Sigmoid colon (tissue), 7 donors: ENCODE measurements around the gene KCNAB3. TPM values are rescaled to one million over a fixed set of nuclear protein-coding genes. Genes with fewer than 3 reads are reported as not detected.
A peak's percentile ranks its signal among the peaks of the same experiment; 100 is the strongest.

Experiments
- DNase-seq: peaks from one replicate; pipeline ENCODE4 v3.0.0-alpha.2; 2019
- H3K27ac ChIP-seq, 4 donors: fragments of 200-600 bp; sonication (generic); one replicate each; pipeline ENCODE4 v1.5.1; 2016 to 2019; ENCODE audit warnings: mild to moderate bottlenecking in 1 of 4
- H3K27me3 ChIP-seq, 3 donors: fragments of 200-600 bp; sonication (generic); one replicate each; pipeline ENCODE4 v1.5.1; 2019; ENCODE audit warnings: mild to moderate bottlenecking in 1 of 3
- H3K36me3 ChIP-seq, 4 donors: fragments of 200-600 bp; sonication (generic); one replicate each; pipeline ENCODE4 v1.5.1; 2016 to 2019
- H3K4me1 ChIP-seq, 4 donors: fragments of 200-600 bp; sonication (generic); one replicate each; pipeline ENCODE4 v1.5.1; 2017 to 2019
- H3K4me3 ChIP-seq, 4 donors: fragments of 200-600 bp; sonication (generic); one replicate each; pipeline ENCODE4 v1.5.1; 2017 to 2019; ENCODE audit warnings: mild to moderate bottlenecking in 2 of 4, moderate library complexity in 1 of 4
- H3K9me3 ChIP-seq, 4 donors: fragments of 200-600 bp in 3 of 4; sonication (generic) in 3 of 4; one replicate each; pipeline versions ENCODE4 v1.5.1 to v1.6.1; 2013 to 2019
- EP300 ChIP-seq, 4 donors: sonication (generic); formaldehyde crosslinking; IDR thresholded peaks; one replicate each; pipeline ENCODE4 v1.6.1; 2017; ENCODE audit warnings: antibody characterized with exemption in 4 of 4
- POLR2A ChIP-seq, 2 donors: fragments of 450-650 bp; IDR thresholded peaks; one replicate each; pipeline ENCODE4 v1.6.1; 2016; ENCODE audit warnings: antibody characterized with exemption in 2 of 2, mild to moderate bottlenecking in 2 of 2, moderate library complexity in 2 of 2
- POLR2AphosphoS5 ChIP-seq, 4 donors: sonication (generic); formaldehyde crosslinking; IDR thresholded peaks; one replicate each; pipeline ENCODE4 v1.6.1; 2017; ENCODE audit warnings: antibody characterized with exemption in 4 of 4
- WGBS, 2 donors: extraction: QIAGEN DNeasy Blood & Tissue Kit; methylation state at CpG; one replicate each; pipeline ENCODE4 v1.1.7; 2013; 5-methylcytosine and 5-hydroxymethylcytosine counted together
- intact Hi-C: fragments of 100-400 bp; cut with DNase I; formaldehyde crosslinking; loops from one replicate; pipeline ENCODE4 v1.15.1; 2023
- polyA plus RNA-seq, 3 donors: library from polyadenylated mRNA; stranded (reverse); fragments of 200-250 nt; gene quantifications; one replicate each; pipeline ENCODE4 v1.2.3, GENCODE V29; 2013
- total RNA-seq, 4 donors: library from RNA; depleted of rRNA; stranded (reverse); fragments of >200 nt; gene quantifications; one replicate each; pipeline ENCODE4 v1.1.0, GENCODE V29; 2016
- TF ChIP-seq, protein P1 (sequence below), 4 experiments: fragments of 450-650 bp in 3 of 4; fragments of 200-600 bp in 1 of 4; IDR thresholded peaks; one replicate each; pipeline ENCODE4 v1.5.1; 2016 to 2019; ENCODE audit warnings: antibody characterized with exemption in 4 of 4, mild to moderate bottlenecking in 3 of 4, moderate library complexity in 2 of 4
- donor health status: healthy with polysubstance abuse.
- donor health status: Bipolar disorder and iron deficiency.
- donor health status: healthy.

The KCNAB3 gene
- total and polyA plus RNA-seq, 7 donors: 0.54 to 5.5 (median 0.68) TPM; not detected in 1

DNA sequence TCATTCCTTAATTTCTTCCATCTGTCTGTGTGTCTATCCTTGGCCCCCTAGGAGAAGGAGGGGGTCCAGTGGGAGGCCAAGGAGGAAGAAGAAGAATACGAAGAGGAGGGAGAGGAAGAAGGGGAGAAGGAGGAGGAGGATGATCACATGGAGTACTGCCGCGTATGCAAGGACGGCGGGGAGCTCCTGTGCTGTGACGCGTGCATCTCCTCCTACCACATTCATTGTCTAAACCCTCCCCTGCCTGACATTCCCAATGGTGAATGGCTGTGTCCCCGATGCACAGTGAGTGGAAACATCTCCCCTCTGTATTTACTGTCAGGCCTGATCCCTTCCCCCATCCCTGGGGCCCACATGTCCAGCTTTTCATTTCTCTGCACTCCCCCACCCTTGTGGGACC, 34.8 kb downstream of the KCNAB3 start:
- TF ChIP-seq EP300 (IDR thresholded peaks at IDR 0.05) (no peak), POLR2A (IDR thresholded peaks at IDR 0.05) (no peak)
- intact Hi-C loops: loop anchor here (10.0 kb wide), 1 partner anchor 70 kb away; no protein-coding TSS in a partner anchor
- no peaks in the 10 kb centered on the region for H3K27me3 ChIP-seq
- WGBS, 2 donors: 92 to 93% methylated on average over 8 of the region's 8 CpGs
- H3K27ac ChIP-seq: no peak overlapping the region
- peaks cover 24 to 96% (median 76%) of the 10 kb centered on the region in 4 donors for H3K36me3 ChIP-seq
- no peak overlapping the region for H3K4me3 ChIP-seq
- H3K9me3 ChIP-seq: no peaks in the 10 kb centered on the region
- H3K4me1 ChIP-seq: peaks cover 0 to 12% (median 7%) of the 10 kb centered on the region in 4 donors
- DNase-seq: peak; percentile 40

DNA sequence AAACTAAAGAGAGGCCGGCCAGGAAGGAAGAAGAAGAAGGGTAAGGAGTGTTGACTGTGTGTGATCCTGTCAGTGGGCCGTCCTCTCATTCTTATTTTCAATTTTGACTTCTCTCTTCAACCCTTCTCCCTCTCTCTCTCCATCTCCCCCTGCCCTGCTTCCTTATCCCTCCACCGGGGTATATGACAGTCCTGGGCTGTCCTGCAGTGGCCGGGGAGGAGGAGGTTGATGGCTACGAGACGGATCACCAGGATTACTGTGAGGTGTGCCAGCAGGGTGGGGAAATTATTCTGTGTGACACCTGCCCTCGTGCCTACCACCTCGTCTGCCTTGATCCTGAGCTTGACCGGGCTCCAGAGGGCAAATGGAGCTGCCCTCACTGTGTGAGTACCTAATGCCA, 35.4 kb downstream of the KCNAB3 start:
- no peak overlapping the region for H3K4me3 ChIP-seq
- no peak overlapping the region for H3K27ac ChIP-seq
- H3K27me3 ChIP-seq: no peaks in the 10 kb centered on the region
- peaks cover 19 to 89% (median 71%) of the 10 kb centered on the region in 4 donors for H3K36me3 ChIP-seq
- 88 to 94% methylated on average over 9 of the region's 9 CpGs for WGBS, 2 donors
- H3K9me3 ChIP-seq: no peaks in the 10 kb centered on the region
- DNase-seq: no peak
- peaks cover 0 to 18% (median 13%) of the 10 kb centered on the region in 4 donors for H3K4me1 ChIP-seq
- TF ChIP-seq POLR2AphosphoS5 (IDR thresholded peaks at IDR 0.05) (no peak), EP300 (IDR thresholded peaks at IDR 0.05) (no peak), POLR2A (IDR thresholded peaks at IDR 0.05) (no peak)
- TF ChIP-seq, protein P1, sequence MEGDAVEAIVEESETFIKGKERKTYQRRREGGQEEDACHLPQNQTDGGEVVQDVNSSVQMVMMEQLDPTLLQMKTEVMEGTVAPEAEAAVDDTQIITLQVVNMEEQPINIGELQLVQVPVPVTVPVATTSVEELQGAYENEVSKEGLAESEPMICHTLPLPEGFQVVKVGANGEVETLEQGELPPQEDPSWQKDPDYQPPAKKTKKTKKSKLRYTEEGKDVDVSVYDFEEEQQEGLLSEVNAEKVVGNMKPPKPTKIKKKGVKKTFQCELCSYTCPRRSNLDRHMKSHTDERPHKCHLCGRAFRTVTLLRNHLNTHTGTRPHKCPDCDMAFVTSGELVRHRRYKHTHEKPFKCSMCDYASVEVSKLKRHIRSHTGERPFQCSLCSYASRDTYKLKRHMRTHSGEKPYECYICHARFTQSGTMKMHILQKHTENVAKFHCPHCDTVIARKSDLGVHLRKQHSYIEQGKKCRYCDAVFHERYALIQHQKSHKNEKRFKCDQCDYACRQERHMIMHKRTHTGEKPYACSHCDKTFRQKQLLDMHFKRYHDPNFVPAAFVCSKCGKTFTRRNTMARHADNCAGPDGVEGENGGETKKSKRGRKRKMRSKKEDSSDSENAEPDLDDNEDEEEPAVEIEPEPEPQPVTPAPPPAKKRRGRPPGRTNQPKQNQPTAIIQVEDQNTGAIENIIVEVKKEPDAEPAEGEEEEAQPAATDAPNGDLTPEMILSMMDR (IDR thresholded peaks at IDR 0.05): no peak
- intact Hi-C loops: loop anchor here (10.0 kb wide), 1 partner anchor 69 kb away; no protein-coding TSS in a partner anchor

DNA sequence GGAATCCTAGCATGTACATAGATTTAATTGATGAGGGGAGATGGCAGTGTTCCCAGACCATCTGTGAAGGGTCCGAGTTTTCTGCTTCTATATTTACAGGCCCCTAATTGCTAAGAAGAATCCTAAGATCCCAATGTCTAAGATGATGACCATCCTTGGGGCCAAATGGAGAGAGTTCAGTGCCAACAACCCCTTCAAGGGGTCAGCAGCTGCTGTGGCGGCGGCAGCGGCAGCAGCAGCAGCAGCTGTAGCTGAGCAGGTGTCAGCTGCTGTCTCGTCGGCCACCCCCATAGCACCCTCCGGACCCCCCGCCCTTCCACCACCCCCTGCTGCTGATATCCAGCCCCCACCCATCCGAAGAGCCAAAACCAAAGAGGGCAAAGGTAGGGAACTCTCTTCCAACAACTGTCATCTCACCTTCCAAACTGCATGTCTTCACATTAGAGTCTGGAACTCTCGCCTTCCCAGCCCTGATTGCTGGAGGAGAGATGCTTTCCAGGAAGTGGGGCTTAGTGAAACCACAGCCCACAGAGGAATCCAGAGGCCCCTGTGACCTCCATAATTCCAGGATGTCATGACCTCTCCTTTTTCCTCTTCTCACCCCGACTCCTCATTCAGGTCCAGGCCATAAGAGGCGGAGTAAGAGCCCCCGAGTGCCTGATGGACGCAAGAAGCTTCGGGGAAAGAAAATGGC, 36.3 kb downstream of the KCNAB3 start:
- WGBS, 2 donors: 91 to 93% methylated on average over 15 of the region's 15 CpGs
- Histone ChIP-seq H3K9me3 (no peaks in the 10 kb centered on the region), H3K4me3 (no peak overlapping the region), H3K4me1 (peaks cover 0 to 27% (median 22%) of the 10 kb centered on the region in 4 donors), H3K27me3 (no peaks in the 10 kb centered on the region), H3K36me3 (peaks cover 17 to 81% (median 62%) of the 10 kb centered on the region in 4 donors), H3K27ac (no peak overlapping the region)
- intact Hi-C loops: loop anchor here (10.0 kb wide), 1 partner anchor 69 kb away; no protein-coding TSS in a partner anchor
- no peak for TF ChIP-seq POLR2A (IDR thresholded peaks at IDR 0.05)
- no peak for TF ChIP-seq POLR2AphosphoS5 (IDR thresholded peaks at IDR 0.05)
- no peak for TF ChIP-seq EP300 (IDR thresholded peaks at IDR 0.05)
- TF ChIP-seq, protein P1 (IDR thresholded peaks at IDR 0.05): no peak
- no peak for DNase-seq

DNA sequence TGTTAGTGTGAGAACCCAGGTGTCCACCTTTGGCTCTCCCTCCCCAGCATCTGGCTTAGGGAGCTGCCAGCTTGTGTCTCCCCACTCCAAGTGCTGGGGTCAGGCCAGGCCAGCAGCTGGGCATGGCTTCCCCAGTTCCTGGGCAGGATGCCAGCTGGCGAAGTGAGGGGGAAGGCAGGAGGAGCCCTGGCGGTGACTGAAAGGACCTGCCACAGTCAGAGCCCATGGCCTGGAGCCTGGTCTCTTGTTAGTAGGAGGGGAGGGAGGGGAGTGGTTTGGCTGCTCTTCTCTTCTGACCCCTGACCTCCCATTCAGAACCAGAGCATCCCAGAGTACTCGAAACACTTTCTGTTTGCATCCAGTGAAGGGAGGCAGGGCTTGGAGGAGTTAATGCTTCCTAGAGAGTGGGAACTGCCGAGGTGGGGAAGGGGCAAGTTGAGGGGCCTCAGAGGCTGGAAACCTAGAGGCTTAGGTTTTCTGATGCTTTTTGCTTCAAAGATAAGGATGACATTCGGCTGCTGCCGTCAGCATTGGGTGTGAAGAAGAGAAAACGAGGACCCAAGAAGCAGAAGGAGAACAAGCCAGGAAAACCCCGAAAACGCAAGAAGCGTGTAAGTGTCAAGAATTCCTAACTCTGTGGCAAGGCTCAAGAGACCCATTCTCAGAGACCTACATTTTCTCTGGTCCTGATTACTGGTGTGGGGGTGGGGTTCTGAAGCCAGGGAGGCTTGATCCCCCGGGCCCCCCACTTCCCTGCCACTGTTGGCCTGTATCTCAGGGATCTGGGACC, 40.3 kb downstream of the KCNAB3 start:
- peak; percentile 99 for DNase-seq
- 30 to 48% methylated on average over 11 of the region's 11 CpGs for WGBS, 2 donors
- H3K4me3 ChIP-seq: peak overlapping the region in 2 of 4 donors; percentile 10 to 25
- TF ChIP-seq EP300 (IDR thresholded peaks at IDR 0.05) (peak in 2 of 4 donors; percentile 43 to 95), POLR2A (IDR thresholded peaks at IDR 0.05) (no peak), POLR2AphosphoS5 (IDR thresholded peaks at IDR 0.05) (peak; percentile 79 to 97 (median 92))
- TF ChIP-seq, protein P1 (IDR thresholded peaks at IDR 0.05): peak; percentile 60 to 77 (median 70)
- intact Hi-C loops: loop anchor here (2.0 kb wide), 2 partner anchors 33 to 43 kb away; partner anchors contain the start of genes CNTROB and NAA38
- H3K27me3 ChIP-seq: no peaks in the 10 kb centered on the region
- peak overlapping the region; percentile 93 to 98 (median 95) for H3K27ac ChIP-seq
- peaks cover 0 to 53% (median 46%) of the 10 kb centered on the region in 4 donors for H3K4me1 ChIP-seq
- H3K9me3 ChIP-seq: no peaks in the 10 kb centered on the region
- H3K36me3 ChIP-seq: peaks cover 9 to 41% (median 28%) of the 10 kb centered on the region in 4 donors
